PC-3 (cell line): ENCODE results near the gene KCNA2. TPM values are rescaled to one million over a fixed set of nuclear protein-coding genes. Genes with fewer than 3 reads are reported as not detected.

ENCODE experiments used
- ATAC-seq: fragments of 200-7000 bp; cut with Tn5 transposase; 2 replicates; pipeline ENCODE4 v1.9.1; 2020; ENCODE audit warnings: mild to moderate bottlenecking, moderate library complexity
- BruUV-seq: library from RNA; stranded (reverse); fragments of 400-500 nt; replicated peaks from 2 replicates; lab custom pipeline; 2021; lab: Mats Ljungman, UMichigan
- CTCF ChIA-PET: fragments of 300-600 bp; sonication (Branson Sonifier 250); formaldehyde crosslinking; loops from one replicate; lab custom pipeline; 2022; ENCODE audit warnings: antibody characterized with exemption; lab: Charles Lee
- POLR2A ChIA-PET: fragments of 300-600 bp; sonication (Branson Sonifier 250); formaldehyde crosslinking; loops from one replicate; lab custom pipeline; 2022; ENCODE audit warnings: antibody characterized with exemption; ENCODE audit not compliant: unreplicated experiment; lab: Charles Lee
- DNase-seq: peaks from one replicate; pipeline ENCODE4 v3.0.0-alpha.2; 2015
- H2AFZ ChIP-seq: fragments of 300-600 bp; sonication (generic); 2 replicates; pipeline ENCODE4 v1.6.0; 2016; ENCODE audit warnings: antibody characterized with exemption, low read length
- H3F3A ChIP-seq: fragments of 300-600 bp; sonication (generic); one replicate; pipeline ENCODE4 v1.6.0; 2017; ENCODE audit warnings: antibody characterized with exemption, low read length, control low read depth, mild to moderate bottlenecking; ENCODE audit not compliant: unreplicated experiment
- H3K27ac ChIP-seq: fragments of 300-600 bp; sonication (generic); 2 replicates; pipeline ENCODE4 v1.5.1; 2016; ENCODE audit warnings: mild to moderate bottlenecking, low read length
- H3K27me3 ChIP-seq: fragments of 300-600 bp; sonication (generic); 2 replicates; pipeline ENCODE4 v1.6.1; 2016; ENCODE audit warnings: low read length, mixed read lengths
- H3K36me3 ChIP-seq: fragments of 300-600 bp; sonication (generic); 2 replicates; pipeline ENCODE4 v1.6.1; 2016; ENCODE audit warnings: low read depth, mixed run types, low read length, mixed read lengths
- H3K4me1 ChIP-seq: fragments of 300-600 bp; sonication (generic); 2 replicates; pipeline ENCODE4 v1.5.1; 2016; ENCODE audit warnings: low read length; ENCODE audit not compliant: insufficient read depth
- H3K4me2 ChIP-seq: fragments of 300-600 bp; sonication (generic); 2 replicates; pipeline ENCODE4 v1.6.0; 2016; ENCODE audit warnings: low read length
- H3K4me3 ChIP-seq: fragments of 300-600 bp; sonication (generic); 2 replicates; pipeline ENCODE4 v1.5.1; 2016; ENCODE audit warnings: mild to moderate bottlenecking, low read length, mixed read lengths
- H3K79me2 ChIP-seq: fragments of 300-600 bp; sonication (generic); 2 replicates; pipeline ENCODE4 v1.6.1; 2017; ENCODE audit warnings: low read length, mixed read lengths
- H3K9ac ChIP-seq: fragments of 300-600 bp; sonication (generic); 2 replicates; pipeline ENCODE4 v1.6.0; 2016; ENCODE audit warnings: mild to moderate bottlenecking, low read length
- H3K9me2 ChIP-seq: fragments of 300-600 bp; sonication (generic); replicated peaks from 2 replicates; pipeline ENCODE4 v1.6.1; 2016; ENCODE audit warnings: mixed run types, low read length, mixed read lengths
- H3K9me3 ChIP-seq: fragments of 300-600 bp; sonication (generic); 2 replicates; pipeline ENCODE4 v1.6.1; 2016; ENCODE audit warnings: low read length, mixed read lengths
- H4K20me1 ChIP-seq: fragments of 300-600 bp; sonication (generic); 2 replicates; pipeline ENCODE4 v1.6.1; 2016; ENCODE audit warnings: low read length, mixed read lengths
- EZH2 ChIP-seq: fragments of 300-600 bp; sonication (generic); IDR thresholded peaks from one replicate; pipeline ENCODE4 v1.6.1; 2017; ENCODE audit warnings: antibody characterized with exemption, mild to moderate bottlenecking, low read length; ENCODE audit not compliant: unreplicated experiment
- EZH2phosphoT487 ChIP-seq: fragments of 300-600 bp; sonication (generic); IDR thresholded peaks from 2 replicates; pipeline ENCODE4 v1.6.1; 2018; ENCODE audit warnings: mild to moderate bottlenecking, antibody characterized with exemption, low read length, borderline replicate concordance
- intact Hi-C: fragments of 100-400 bp; cut with micrococcal nuclease; formaldehyde crosslinking; loops from 2 replicates; pipeline ENCODE4 v1.9.0; 2023
- total RNA-seq: library from RNA; depleted of rRNA; stranded (reverse); fragments of >200 nt; gene quantifications from 2 replicates; pipeline ENCODE4 v1.2.3, GENCODE V29; 2014
- TF ChIP-seq, protein P1 (sequence below): fragments of 300-600 bp; sonication (generic); conservative IDR thresholded peaks from 2 replicates; pipeline ENCODE4 v1.5.1; 2017; ENCODE audit warnings: antibody characterized with exemption, low read depth, mild to moderate bottlenecking, low read length

KCNA2 gene
- total RNA-seq, 1 experiment from 2014 or later: not detected

GRCh38 chr1:110636149-110636935 is 30.2 kb upstream of the KCNA2 start:
- H3K79me2 ChIP-seq: no peaks in the 10 kb centered on the region
- POLR2A ChIA-PET: interaction anchor here (0.5 kb wide), 1 partner anchor 117 kb away, joined by 3 read pairs; no protein-coding TSS in a partner anchor
- CTCF ChIA-PET: no interaction called here
- H3K27ac ChIP-seq: no peak overlapping the region
- no peaks in the 10 kb centered on the region for H3K36me3 ChIP-seq
- no peak overlapping the region for H3K9ac ChIP-seq
- no TSS peak for BruUV-seq
- H3K27me3 ChIP-seq: peaks cover 17% of the 10 kb centered on the region
- no peak overlapping the region for H3K4me2 ChIP-seq
- H3F3A ChIP-seq: no peaks in the 10 kb centered on the region
- intact Hi-C loops: no loop called here
- H3K9me2 ChIP-seq: no peaks in the 10 kb centered on the region
- H2AFZ ChIP-seq: no peak overlapping the region
- H3K4me1 ChIP-seq: no peaks in the 10 kb centered on the region
- H4K20me1 ChIP-seq: no peaks in the 10 kb centered on the region
- no peak overlapping the region for H3K4me3 ChIP-seq
- H3K9me3 ChIP-seq: no peaks in the 10 kb centered on the region
- no peak for DNase-seq
- TF ChIP-seq EZH2phosphoT487 (no peak), EZH2 (no peak)
- TF ChIP-seq, protein P1, sequence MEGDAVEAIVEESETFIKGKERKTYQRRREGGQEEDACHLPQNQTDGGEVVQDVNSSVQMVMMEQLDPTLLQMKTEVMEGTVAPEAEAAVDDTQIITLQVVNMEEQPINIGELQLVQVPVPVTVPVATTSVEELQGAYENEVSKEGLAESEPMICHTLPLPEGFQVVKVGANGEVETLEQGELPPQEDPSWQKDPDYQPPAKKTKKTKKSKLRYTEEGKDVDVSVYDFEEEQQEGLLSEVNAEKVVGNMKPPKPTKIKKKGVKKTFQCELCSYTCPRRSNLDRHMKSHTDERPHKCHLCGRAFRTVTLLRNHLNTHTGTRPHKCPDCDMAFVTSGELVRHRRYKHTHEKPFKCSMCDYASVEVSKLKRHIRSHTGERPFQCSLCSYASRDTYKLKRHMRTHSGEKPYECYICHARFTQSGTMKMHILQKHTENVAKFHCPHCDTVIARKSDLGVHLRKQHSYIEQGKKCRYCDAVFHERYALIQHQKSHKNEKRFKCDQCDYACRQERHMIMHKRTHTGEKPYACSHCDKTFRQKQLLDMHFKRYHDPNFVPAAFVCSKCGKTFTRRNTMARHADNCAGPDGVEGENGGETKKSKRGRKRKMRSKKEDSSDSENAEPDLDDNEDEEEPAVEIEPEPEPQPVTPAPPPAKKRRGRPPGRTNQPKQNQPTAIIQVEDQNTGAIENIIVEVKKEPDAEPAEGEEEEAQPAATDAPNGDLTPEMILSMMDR: no peak
- no peak for ATAC-seq

DNA sequence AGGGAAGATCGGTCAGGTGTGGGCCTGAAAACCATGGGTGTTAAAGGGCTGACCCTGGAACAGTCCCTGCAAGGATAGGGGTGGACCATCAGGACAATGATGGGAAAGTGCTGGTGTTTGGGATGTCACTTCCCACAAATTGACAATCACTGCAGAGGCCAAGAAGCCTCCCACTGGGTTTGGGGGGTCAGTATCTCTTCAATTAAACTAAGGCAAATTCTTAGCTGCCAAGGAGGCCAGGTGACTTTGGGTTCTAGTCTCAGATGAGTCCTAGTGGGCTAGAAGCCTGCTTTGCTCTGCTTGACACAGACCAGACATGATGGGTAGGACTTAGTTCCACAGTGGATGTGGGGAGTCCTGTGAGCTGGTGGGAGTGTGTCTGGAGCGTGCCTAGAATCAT is 29.3 kb upstream of the KCNA2 start:
- CTCF ChIA-PET: no interaction called here
- H3K9ac ChIP-seq: no peak overlapping the region
- no TSS peak for BruUV-seq
- H4K20me1 ChIP-seq: no peaks in the 10 kb centered on the region
- TF ChIP-seq, protein P1: no peak
- TF ChIP-seq EZH2 (no peak), EZH2phosphoT487 (no peak)
- H3K4me1 ChIP-seq: no peaks in the 10 kb centered on the region
- DNase-seq: no peak
- no peak overlapping the region for H3K4me3 ChIP-seq
- H3K27me3 ChIP-seq: peaks cover 15% of the 10 kb centered on the region
- no peaks in the 10 kb centered on the region for H3K79me2 ChIP-seq
- H3K27ac ChIP-seq: no peak overlapping the region
- H3K9me3 ChIP-seq: no peaks in the 10 kb centered on the region
- H3F3A ChIP-seq: no peaks in the 10 kb centered on the region
- H3K4me2 ChIP-seq: no peak overlapping the region
- POLR2A ChIA-PET: no interaction called here
- H2AFZ ChIP-seq: no peak overlapping the region
- no peaks in the 10 kb centered on the region for H3K9me2 ChIP-seq
- ATAC-seq: no peak
- intact Hi-C loops: no loop called here
- no peaks in the 10 kb centered on the region for H3K36me3 ChIP-seq
